MM.1S (cell line): ENCODE data around the gene KCNH8.

Experiments
- DNase-seq: peaks from one replicate; pipeline ENCODE4 v3.0.0-alpha.2; 2015
- H2AFZ ChIP-seq: fragments of 300-600 bp; sonication (generic); 2 replicates; pipeline ENCODE4 v1.6.0; 2016; ENCODE audit warnings: antibody characterized with exemption, low read length
- H3F3A ChIP-seq: fragments of 300-600 bp; sonication (generic); 2 replicates; pipeline ENCODE4 v1.6.1; 2016; ENCODE audit warnings: mild to moderate bottlenecking, antibody characterized with exemption, low read length, moderate library complexity, mixed read lengths; ENCODE audit not compliant: insufficient read depth
- H3K27ac ChIP-seq: fragments of 300-600 bp; sonication (generic); 2 replicates; pipeline ENCODE4 v1.5.1; 2016; ENCODE audit warnings: mild to moderate bottlenecking, low read length
- H3K27me3 ChIP-seq: fragments of 300-600 bp; sonication (generic); replicated peaks from 2 replicates; pipeline ENCODE4 v1.6.0; 2016; ENCODE audit warnings: low read length; ENCODE audit not compliant: insufficient read depth
- H3K36me3 ChIP-seq: fragments of 300-600 bp; sonication (generic); replicated peaks from 2 replicates; pipeline ENCODE4 v1.6.1; 2016; ENCODE audit warnings: mild to moderate bottlenecking, low read length, mixed read lengths; ENCODE audit not compliant: insufficient read depth
- H3K4me1 ChIP-seq: fragments of 300-600 bp; sonication (generic); 2 replicates; pipeline ENCODE4 v1.6.1; 2016; ENCODE audit warnings: low read length, mixed read lengths
- H3K4me2 ChIP-seq: fragments of 300-600 bp; sonication (generic); 2 replicates; pipeline ENCODE4 v1.6.0; 2016; ENCODE audit warnings: low read depth, low read length
- H3K4me3 ChIP-seq: fragments of 300-600 bp; sonication (generic); 2 replicates; pipeline ENCODE4 v1.5.1; 2016; ENCODE audit warnings: low read length, mixed read lengths
- H3K79me2 ChIP-seq: fragments of 300-600 bp; sonication (generic); 2 replicates; pipeline ENCODE4 v1.6.1; 2016; ENCODE audit warnings: mixed run types, low read length, mixed read lengths
- H3K9ac ChIP-seq: fragments of 300-600 bp; sonication (generic); 2 replicates; pipeline ENCODE4 v1.6.1; 2016; ENCODE audit warnings: low read length, mixed read lengths
- H3K9me2 ChIP-seq: fragments of 300-600 bp; sonication (generic); replicated peaks from 2 replicates; pipeline ENCODE4 v1.6.1; 2016; ENCODE audit warnings: mild to moderate bottlenecking, low read length, mixed read lengths; ENCODE audit not compliant: insufficient read depth
- H3K9me3 ChIP-seq: fragments of 300-600 bp; sonication (generic); replicated peaks from 2 replicates; pipeline ENCODE4 v1.6.1; 2016; ENCODE audit warnings: mild to moderate bottlenecking, low read length, mixed read lengths; ENCODE audit not compliant: insufficient read depth
- H4K20me1 ChIP-seq: fragments of 300-600 bp; sonication (generic); 2 replicates; pipeline ENCODE4 v1.6.1; 2016; ENCODE audit warnings: mild to moderate bottlenecking, low read length, moderate library complexity, mixed read lengths; ENCODE audit not compliant: insufficient read depth
- CTCF ChIP-seq: fragments of 300-600 bp; sonication (generic); IDR thresholded peaks from 2 replicates; pipeline ENCODE4 v1.5.1; 2016; ENCODE audit warnings: antibody characterized with exemption, low read length, mixed read lengths
- EZH2 ChIP-seq: fragments of 300-600 bp; sonication (generic); optimal IDR thresholded peaks from 2 replicates; pipeline ENCODE3; 2017; ENCODE audit warnings: low read depth, mild to moderate bottlenecking, antibody characterized with exemption, low read length, mixed read lengths
- EZH2phosphoT487 ChIP-seq: fragments of 300-600 bp; sonication (generic); IDR thresholded peaks from 2 replicates; pipeline ENCODE4 v1.6.1; 2018; ENCODE audit warnings: antibody characterized with exemption, low read length

KCNH8 gene

GRCh38 chr3:19190126-19190525, 41.8 kb downstream of the KCNH8 start:
- no peaks in the 10 kb centered on the region for H3K79me2 ChIP-seq
- no peaks in the 10 kb centered on the region for H3K36me3 ChIP-seq
- TF ChIP-seq EZH2 (no peak), CTCF (no peak), EZH2phosphoT487 (no peak)
- no peaks in the 10 kb centered on the region for H3K9me2 ChIP-seq
- H3K27ac ChIP-seq: no peak overlapping the region
- H3K9me3 ChIP-seq: no peaks in the 10 kb centered on the region
- no peaks in the 10 kb centered on the region for H3F3A ChIP-seq
- no peaks in the 10 kb centered on the region for H4K20me1 ChIP-seq
- no peak overlapping the region for H3K4me3 ChIP-seq
- H3K9ac ChIP-seq: no peak overlapping the region
- H3K4me2 ChIP-seq: no peak overlapping the region
- no peak overlapping the region for H2AFZ ChIP-seq
- H3K4me1 ChIP-seq: no peaks in the 10 kb centered on the region
- no peaks in the 10 kb centered on the region for H3K27me3 ChIP-seq
- DNase-seq: no peak

- Histone ChIP-seq H3K4me2 (no peak overlapping the region), H3F3A (no peaks in the 10 kb centered on the region), H3K36me3 (no peaks in the 10 kb centered on the region), H3K9me3 (no peaks in the 10 kb centered on the region), H3K27ac (no peak overlapping the region), H3K79me2 (no peaks in the 10 kb centered on the region), H3K9ac (no peak overlapping the region), H2AFZ (no peak overlapping the region), H3K27me3 (no peaks in the 10 kb centered on the region), H3K4me1 (no peaks in the 10 kb centered on the region), H3K9me2 (no peaks in the 10 kb centered on the region), H4K20me1 (no peaks in the 10 kb centered on the region), H3K4me3 (no peak overlapping the region)
- DNase-seq: no peak
- no peak for TF ChIP-seq EZH2
- no peak for TF ChIP-seq CTCF
- TF ChIP-seq EZH2phosphoT487: no peak
Measured at GRCh38 chr3:19190602-19191001, 42.3 kb downstream of the KCNH8 start.

GRCh38 chr3:19199131-19199530, 50.8 kb downstream of the KCNH8 start:
- Histone ChIP-seq H2AFZ (no peak overlapping the region), H3K9me2 (no peaks in the 10 kb centered on the region), H3K9me3 (no peaks in the 10 kb centered on the region), H4K20me1 (no peaks in the 10 kb centered on the region), H3K27ac (no peak overlapping the region), H3K9ac (no peak overlapping the region), H3K27me3 (no peaks in the 10 kb centered on the region), H3K4me3 (no peak overlapping the region), H3F3A (no peaks in the 10 kb centered on the region), H3K4me1 (no peaks in the 10 kb centered on the region), H3K36me3 (no peaks in the 10 kb centered on the region), H3K79me2 (no peaks in the 10 kb centered on the region), H3K4me2 (no peak overlapping the region)
- no peak for DNase-seq
- TF ChIP-seq EZH2 (no peak), EZH2phosphoT487 (no peak), CTCF (no peak)
